Glomerular endothelial cell (primary cell): ENCODE results near the gene CDHR3. TPM values are rescaled to one million over a fixed set of nuclear protein-coding genes. Genes with fewer than 3 reads are reported as not detected.
"Not testable (repeated sequence)": the region's sequence is repeated elsewhere in the genome, so short reads cannot be mapped to it uniquely, and the experiment has no call there.

ENCODE experiments used
- DNase-seq: peaks from one replicate; pipeline ENCODE4 v3.0.0-alpha.2; 2011; ENCODE audit warnings: low read depth, low spot score; ENCODE audit errors: extremely low read depth
- total RNA-seq: library from RNA; depleted of rRNA; stranded (reverse); fragments of >200 nt; gene quantifications from 2 replicates; pipeline ENCODE4 v1.2.3, GENCODE V29; 2015

CDHR3 gene
- total RNA-seq: 2.0 and 4.5 TPM in 2 replicates

- DNase-seq: no peak
Observed at GRCh38 chr7:105963038-105963667, at the start of gene CDHR3. Gene CDHR3, plus strand, starts transcription at chr7:105963264. Its CDS starts 55 bp downstream, at chr7:105963319.

GRCh38 chr7:105913947-105914346 is 49.1 kb upstream of the CDHR3 start:
- DNase-seq: no peak

- no peak for DNase-seq
Observed at GRCh38 chr7:105916603-105917002, 46.5 kb upstream of the CDHR3 start.

GRCh38 chr7:105917659-105918058 is 45.4 kb upstream of the CDHR3 start:
- DNase-seq: no peak

GRCh38 chr7:105920766-105921165 is 42.3 kb upstream of the CDHR3 start:
- DNase-seq: no peak

- no peak for DNase-seq
Observed at GRCh38 chr7:105924945-105925344, 38.1 kb upstream of the CDHR3 start.

- DNase-seq: no peak
Observed at GRCh38 chr7:105926131-105926530, 36.9 kb upstream of the CDHR3 start.

GRCh38 chr7:105931179-105931578 is 31.9 kb upstream of the CDHR3 start:
- DNase-seq: no peak

- no peak for DNase-seq
Observed at GRCh38 chr7:105932835-105933477, 30.1 kb upstream of the CDHR3 start.

- DNase-seq: no peak
Observed at GRCh38 chr7:105934572-105935185, 28.4 kb upstream of the CDHR3 start.

- DNase-seq: no peak
Observed at GRCh38 chr7:105935250-105935649, 27.8 kb upstream of the CDHR3 start.

GRCh38 chr7:105937411-105937810 is 25.7 kb upstream of the CDHR3 start:
- no peak for DNase-seq

GRCh38 chr7:105940109-105940508 is 23.0 kb upstream of the CDHR3 start:
- no peak for DNase-seq

GRCh38 chr7:105941596-105941995 is 21.5 kb upstream of the CDHR3 start:
- DNase-seq: no peak

- no peak for DNase-seq
Observed at GRCh38 chr7:105943486-105943885, 19.6 kb upstream of the CDHR3 start.

GRCh38 chr7:105945848-105946247 is 17.2 kb upstream of the CDHR3 start:
- no peak for DNase-seq

GRCh38 chr7:105951597-105951996 is 11.5 kb upstream of the CDHR3 start:
- no peak for DNase-seq

GRCh38 chr7:105952917-105953595 is 10.0 kb upstream of the CDHR3 start:
- DNase-seq: no peak

GRCh38 chr7:105954711-105955110 is 8.4 kb upstream of the CDHR3 start:
- DNase-seq: no peak

GRCh38 chr7:105955651-105956466 is 7.2 kb upstream of the CDHR3 start:
- DNase-seq: not testable (repeated sequence)

- no peak for DNase-seq
Observed at GRCh38 chr7:105958012-105958411, 5.1 kb upstream of the CDHR3 start.
